GM18907 (cell line): Measurements from ENCODE around the gene PHF12.

Source experiments
- ATAC-seq: cut with Tn5 transposase; IDR thresholded peaks from one replicate; pipeline ENCODE4 v1.9.1; 2021; ENCODE audit warnings: mild to moderate bottlenecking, moderate library complexity; ENCODE audit not compliant: unreplicated experiment

The PHF12 gene

GRCh38 chr17:28975646-28976045 is 24.3 kb upstream of the PHF12 start:
- no peak for ATAC-seq

- no peak for ATAC-seq
Observed at GRCh38 chr17:28975031-28975430, 23.7 kb upstream of the PHF12 start.

GRCh38 chr17:28974451-28974850 is 23.1 kb upstream of the PHF12 start:
- ATAC-seq, result no peak

GRCh38 chr17:28973425-28973824 is 22.1 kb upstream of the PHF12 start:
- ATAC-seq, result no peak

GRCh38 chr17:28972437-28972836 is 21.1 kb upstream of the PHF12 start:
- ATAC-seq, result no peak

- no peak for ATAC-seq
Observed at GRCh38 chr17:28970879-28971278, 19.6 kb upstream of the PHF12 start.

GRCh38 chr17:28969706-28970393 is 18.5 kb upstream of the PHF12 start:
- ATAC-seq, result no peak

- ATAC-seq, result no peak
Observed at GRCh38 chr17:28968914-28969295, 17.6 kb upstream of the PHF12 start.

GRCh38 chr17:28968231-28968913 is 17.1 kb upstream of the PHF12 start:
- ATAC-seq, result no peak

- no peak for ATAC-seq
Observed at GRCh38 chr17:28967221-28968135, 16.2 kb upstream of the PHF12 start.

GRCh38 chr17:28963841-28964240 is 12.5 kb upstream of the PHF12 start:
- no peak for ATAC-seq

- ATAC-seq, result no peak
Observed at GRCh38 chr17:28963055-28963611, 11.8 kb upstream of the PHF12 start.

- no peak for ATAC-seq
Observed at GRCh38 chr17:28961391-28961790, 10.1 kb upstream of the PHF12 start.

GRCh38 chr17:28960256-28961061 is 9.1 kb upstream of the PHF12 start:
- ATAC-seq, result no peak

GRCh38 chr17:28959471-28959871 is 8.2 kb upstream of the PHF12 start:
- no peak for ATAC-seq

GRCh38 chr17:28958820-28959455 is 7.6 kb upstream of the PHF12 start:
- no peak for ATAC-seq

GRCh38 chr17:28957992-28958355 is 6.7 kb upstream of the PHF12 start:
- no peak for ATAC-seq

GRCh38 chr17:28957277-28957991 is 6.1 kb upstream of the PHF12 start:
- ATAC-seq, result no peak

GRCh38 chr17:28956861-28957260 is 5.5 kb upstream of the PHF12 start:
- no peak for ATAC-seq
